GM12874 (cell line): ENCODE data around the gene GET4.

Experiments used
- CTCF ChIP-seq: IDR thresholded peaks from 2 replicates; pipeline ENCODE4 v1.5.1; 2011; ENCODE audit warnings: low read depth, mild to moderate bottlenecking, control low read depth, low read length, moderate library complexity; ENCODE audit not compliant: insufficient read depth

The GET4 gene

GRCh38 chr7:897086-897485, 20.7 kb downstream of the GET4 start:
- TF ChIP-seq CTCF: no peak

GRCh38 chr7:897771-898376, 21.5 kb downstream of the GET4 start:
- TF ChIP-seq CTCF: no peak

- no peak for TF ChIP-seq CTCF
These were observed 22.1 kb downstream of the GET4 start for GRCh38 chr7:898460-898854.

GRCh38 chr7:898855-899681, 22.7 kb downstream of the GET4 start:
- TF ChIP-seq CTCF: no peak

GRCh38 chr7:899806-900205, 23.5 kb downstream of the GET4 start:
- TF ChIP-seq CTCF: no peak

- TF ChIP-seq CTCF: no peak
These were observed 24.1 kb downstream of the GET4 start for GRCh38 chr7:900331-901040.

GRCh38 chr7:901041-901387, 24.7 kb downstream of the GET4 start:
- no peak for TF ChIP-seq CTCF
